HEK293 (cell line): ENCODE results near the gene S100A16.

ENCODE experiments used
- CTCF ChIA-PET: fragments of 350-600 bp; formaldehyde crosslinking; extraction: SDS; loops from one replicate; lab custom pipeline; 2021; ENCODE audit warnings: antibody characterized with exemption; lab: Yijun Ruan, JAX
- POLR2A ChIA-PET: fragments of 300-600 bp; formaldehyde crosslinking; extraction: SDS; loops from one replicate; lab custom pipeline; 2020; ENCODE audit warnings: antibody characterized with exemption, inconsistent platforms; lab: Yijun Ruan, JAX
- H3K27ac ChIP-seq: fragments of 200-500 bp; sonication (Bioruptor generic); 2 replicates; pipeline ENCODE4 v1.5.1; 2014; ENCODE audit warnings: low read depth, low read length, control low read depth, inconsistent platforms; ENCODE audit errors: extremely low read depth
- H3K36me3 ChIP-seq, 2 experiments: fragments of 200-500 bp in 1 of 2; sonication (Bioruptor generic) in 1 of 2; 1 replicate in 1 of 2; 2 replicates in 1 of 2; pipeline ENCODE4 v1.5.1; 2014 to 2017; ENCODE audit warnings: inconsistent platforms in 2 of 2, low read length in 2 of 2; ENCODE audit not compliant: control insufficient read depth in 2 of 2, insufficient read depth in 1 of 2
- H3K4me1 ChIP-seq: fragments of 200-500 bp; sonication (Bioruptor generic); 2 replicates; pipeline ENCODE4 v1.5.1; 2014; ENCODE audit warnings: mild to moderate bottlenecking, low read length, inconsistent platforms; ENCODE audit not compliant: control insufficient read depth, insufficient read depth
- H3K4me3 ChIP-seq: 2 replicates; pipeline ENCODE4 v1.5.1; 2011; ENCODE audit warnings: low read depth, mild to moderate bottlenecking, control low read depth, low read length, moderate library complexity
- H3K9me3 ChIP-seq: fragments of 200-500 bp; sonication (Bioruptor generic); 2 replicates; pipeline ENCODE4 v1.5.1; 2014; ENCODE audit warnings: low read depth, low read length, inconsistent platforms; ENCODE audit not compliant: control insufficient read depth, insufficient read depth
- GLIS1 ChIP-seq: fragments of 450-650 bp; formaldehyde crosslinking; IDR thresholded peaks from 2 replicates; pipeline ENCODE4 v1.5.1; 2016; ENCODE audit warnings: missing biosample characterization, missing genetic modification characterization
- INSM2 ChIP-seq: fragments of 450-650 bp; formaldehyde crosslinking; IDR thresholded peaks from 2 replicates; pipeline ENCODE4 v1.5.1; 2016; ENCODE audit warnings: missing biosample characterization, missing genetic modification characterization
- SCRT2 ChIP-seq: fragments of 450-650 bp; formaldehyde crosslinking; IDR thresholded peaks from 2 replicates; pipeline ENCODE4 v1.5.1; 2016; ENCODE audit warnings: missing biosample characterization, missing genetic modification characterization
- SP3 ChIP-seq: fragments of 450-650 bp; formaldehyde crosslinking; IDR thresholded peaks from 2 replicates; pipeline ENCODE4 v1.5.1; 2016; ENCODE audit warnings: missing biosample characterization, missing genetic modification characterization
- ZFP41 ChIP-seq: fragments of 450-650 bp; formaldehyde crosslinking; IDR thresholded peaks from 2 replicates; pipeline ENCODE4 v1.5.1; 2016; ENCODE audit warnings: missing biosample characterization, missing genetic modification characterization, borderline replicate concordance
- ZNF140 ChIP-seq: fragments of 450-650 bp; formaldehyde crosslinking; IDR thresholded peaks from 2 replicates; pipeline ENCODE4 v1.5.1; 2016; ENCODE audit warnings: missing biosample characterization, missing genetic modification characterization
- ZNF174 ChIP-seq: fragments of 450-650 bp; formaldehyde crosslinking; IDR thresholded peaks from 2 replicates; pipeline ENCODE4 v1.5.0; 2017; ENCODE audit warnings: missing biosample characterization, mild to moderate bottlenecking, missing genetic modification characterization
- ZNF239 ChIP-seq: fragments of 450-650 bp; formaldehyde crosslinking; IDR thresholded peaks from 2 replicates; pipeline ENCODE4 v1.5.1; 2016; ENCODE audit warnings: missing biosample characterization, missing genetic modification characterization
- ZNF26 ChIP-seq: fragments of 450-650 bp; formaldehyde crosslinking; IDR thresholded peaks from 2 replicates; pipeline ENCODE4 v1.5.1; 2016; ENCODE audit warnings: missing biosample characterization, missing genetic modification characterization
- ZNF324 ChIP-seq: fragments of 450-650 bp; formaldehyde crosslinking; IDR thresholded peaks from 2 replicates; pipeline ENCODE4 v1.5.1; 2016; ENCODE audit warnings: missing biosample characterization, missing genetic modification characterization
- ZNF335 ChIP-seq: fragments of 450-650 bp; formaldehyde crosslinking; conservative IDR thresholded peaks from 2 replicates; pipeline ENCODE4 v1.5.1; 2016; ENCODE audit warnings: missing biosample characterization, missing genetic modification characterization
- ZNF394 ChIP-seq: fragments of 450-650 bp; formaldehyde crosslinking; IDR thresholded peaks from 2 replicates; pipeline ENCODE4 v1.5.1; 2016; ENCODE audit warnings: missing biosample characterization, missing genetic modification characterization, mild to moderate bottlenecking, moderate library complexity, borderline replicate concordance
- ZNF398 ChIP-seq: fragments of 450-650 bp; formaldehyde crosslinking; IDR thresholded peaks from 2 replicates; pipeline ENCODE4 v1.5.1; 2017; ENCODE audit warnings: missing biosample characterization, missing genetic modification characterization
- ZNF416 ChIP-seq: fragments of 450-650 bp; formaldehyde crosslinking; IDR thresholded peaks from 2 replicates; pipeline ENCODE4 v1.5.1; 2016; ENCODE audit warnings: missing biosample characterization, missing genetic modification characterization
- ZNF473 ChIP-seq: fragments of 450-650 bp; formaldehyde crosslinking; IDR thresholded peaks from 2 replicates; pipeline ENCODE4 v1.5.1; 2017; ENCODE audit warnings: missing biosample characterization, missing genetic modification characterization
- ZNF513 ChIP-seq: fragments of 450-650 bp; IDR thresholded peaks from 2 replicates; pipeline ENCODE4 v1.5.1; 2018; ENCODE audit warnings: missing biosample characterization, missing genetic modification characterization
- ZNF560 ChIP-seq: fragments of 450-650 bp; formaldehyde crosslinking; IDR thresholded peaks from 2 replicates; pipeline ENCODE4 v1.5.1; 2017; ENCODE audit warnings: missing biosample characterization, missing genetic modification characterization, borderline replicate concordance
- ZNF621 ChIP-seq: fragments of 450-650 bp; formaldehyde crosslinking; IDR thresholded peaks from 2 replicates; pipeline ENCODE4 v1.5.1; 2017; ENCODE audit warnings: missing biosample characterization, missing genetic modification characterization
- ZNF654 ChIP-seq: fragments of 450-650 bp; formaldehyde crosslinking; IDR thresholded peaks from 2 replicates; pipeline ENCODE4 v1.5.1; 2016; ENCODE audit warnings: low read depth, missing biosample characterization, missing genetic modification characterization
- ZNF658 ChIP-seq: fragments of 450-650 bp; formaldehyde crosslinking; IDR thresholded peaks from 2 replicates; pipeline ENCODE4; 2016; ENCODE audit warnings: missing biosample characterization, missing genetic modification characterization
- TF ChIP-seq, protein P1 (sequence below): fragments of 450-650 bp; formaldehyde crosslinking; IDR thresholded peaks from 2 replicates; pipeline ENCODE4 v1.5.1; 2017; ENCODE audit warnings: missing biosample characterization, missing genetic modification characterization

Gene S100A16

DNA sequence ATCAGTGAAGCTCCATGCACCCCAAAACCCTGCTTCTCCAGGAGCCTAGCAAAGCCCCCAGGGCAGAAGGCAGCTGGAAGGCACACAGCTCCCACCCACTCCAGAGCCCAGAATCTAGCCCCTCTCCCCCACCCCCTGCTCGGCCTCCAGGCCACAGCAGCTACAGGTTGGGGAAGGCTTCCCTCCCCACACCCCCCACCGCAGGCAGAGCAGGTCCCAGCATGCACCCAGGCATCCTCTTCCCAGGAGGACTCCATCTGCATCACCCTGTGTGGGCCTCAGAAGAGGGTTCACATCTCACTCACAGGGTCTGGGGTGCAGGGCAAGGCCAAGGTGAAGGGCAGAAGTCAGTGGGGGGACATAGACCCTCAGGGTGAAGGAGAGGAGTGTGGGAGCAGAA, 2.5 kb upstream of the S100A16 start:
- ChIA-PET POLR2A (interaction anchor here (0.6 to 3.3 kb wide), 4 partner anchors 12 to 375 kb away, joined by 3 to 21 read pairs (median 6); partner anchors contain the start of genes CHTOP, ILF2, RPS27 and S100A13), CTCF (interaction anchor here (1.5 to 4.8 kb wide), 2 partner anchors 12 to 105 kb away, joined by 5 to 28 read pairs; partner anchors contain the start of genes S100A1 and S100A13)
- Histone ChIP-seq H3K36me3 (peaks cover 0 to 18% of the 10 kb centered on the region in 2 experiments; a peak in 2 of 3 replicates), H3K4me1 (no peaks in the 10 kb centered on the region), H3K4me3 (no peak overlapping the region), H3K27ac (no peak overlapping the region), H3K9me3 (no peaks in the 10 kb centered on the region)
- TF ChIP-seq ZNF560 (tag by site-specific recombination): no peak
- TF ChIP-seq ZNF335 (tag by site-specific recombination): no peak
- 0 out of 2 replicates have a peak, but pooled peaks have one; percentile 10 for TF ChIP-seq ZNF398
- TF ChIP-seq GLIS1 (tag by site-specific recombination): 0 out of 2 replicates have a peak, but pooled peaks have one; percentile 29
- TF ChIP-seq ZNF140 (tag by site-specific recombination): no peak
- no peak for TF ChIP-seq INSM2 (tag by site-specific recombination)
- no peak for TF ChIP-seq ZNF654 (tag by site-specific recombination)
- TF ChIP-seq SCRT2 (tag by site-specific recombination): peak; percentile 37; the same call in 1 of the 2 replicates
- no peak for TF ChIP-seq ZNF416
- TF ChIP-seq, protein P1, sequence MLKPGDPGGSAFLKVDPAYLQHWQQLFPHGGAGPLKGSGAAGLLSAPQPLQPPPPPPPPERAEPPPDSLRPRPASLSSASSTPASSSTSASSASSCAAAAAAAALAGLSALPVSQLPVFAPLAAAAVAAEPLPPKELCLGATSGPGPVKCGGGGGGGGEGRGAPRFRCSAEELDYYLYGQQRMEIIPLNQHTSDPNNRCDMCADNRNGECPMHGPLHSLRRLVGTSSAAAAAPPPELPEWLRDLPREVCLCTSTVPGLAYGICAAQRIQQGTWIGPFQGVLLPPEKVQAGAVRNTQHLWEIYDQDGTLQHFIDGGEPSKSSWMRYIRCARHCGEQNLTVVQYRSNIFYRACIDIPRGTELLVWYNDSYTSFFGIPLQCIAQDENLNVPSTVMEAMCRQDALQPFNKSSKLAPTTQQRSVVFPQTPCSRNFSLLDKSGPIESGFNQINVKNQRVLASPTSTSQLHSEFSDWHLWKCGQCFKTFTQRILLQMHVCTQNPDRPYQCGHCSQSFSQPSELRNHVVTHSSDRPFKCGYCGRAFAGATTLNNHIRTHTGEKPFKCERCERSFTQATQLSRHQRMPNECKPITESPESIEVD (tag by site-specific recombination): no peak
- TF ChIP-seq ZNF324 (tag by site-specific recombination): no peak
- no peak for TF ChIP-seq ZNF513 (tag by site-specific recombination)
- no peak for TF ChIP-seq ZNF658 (tag by site-specific recombination)
- TF ChIP-seq ZNF473: no peak
- TF ChIP-seq SP3 (tag by site-specific recombination): no peak
- no peak for TF ChIP-seq ZFP41
- no peak for TF ChIP-seq ZNF239 (tag by site-specific recombination)
- no peak for TF ChIP-seq ZNF621 (tag by site-specific recombination)
- no peak for TF ChIP-seq ZNF26 (tag by site-specific recombination)
- no peak for TF ChIP-seq ZNF394 (tag by site-specific recombination)
- TF ChIP-seq ZNF174 (tag by site-specific recombination): no peak
